Sigmoid colon (tissue), 4 donors: ENCODE data around the gene MFF.

Experiments used
- CTCF ChIP-seq, 4 experiments: fragments of 450-650 bp in 3 of 4; fragments of 200-600 bp in 1 of 4; IDR thresholded peaks; one replicate each; pipeline ENCODE4 v1.5.1; 2016 to 2019; ENCODE audit warnings: antibody characterized with exemption in 4 of 4, mild to moderate bottlenecking in 3 of 4, moderate library complexity in 2 of 4
- EP300 ChIP-seq, 4 donors: sonication (generic); formaldehyde crosslinking; IDR thresholded peaks; one replicate each; pipeline ENCODE4 v1.6.1; 2017; ENCODE audit warnings: antibody characterized with exemption in 4 of 4
- POLR2A ChIP-seq, 2 donors: fragments of 450-650 bp; IDR thresholded peaks; one replicate each; pipeline ENCODE4 v1.6.1; 2016; ENCODE audit warnings: antibody characterized with exemption in 2 of 2, mild to moderate bottlenecking in 2 of 2, moderate library complexity in 2 of 2
- POLR2AphosphoS5 ChIP-seq, 4 donors: sonication (generic); formaldehyde crosslinking; IDR thresholded peaks; one replicate each; pipeline ENCODE4 v1.6.1; 2017; ENCODE audit warnings: antibody characterized with exemption in 4 of 4

- TF ChIP-seq POLR2AphosphoS5 (IDR thresholded peaks at IDR 0.05) (no peak), CTCF (IDR thresholded peaks at IDR 0.05) (no peak), POLR2A (IDR thresholded peaks at IDR 0.05) (no peak), EP300 (IDR thresholded peaks at IDR 0.05) (no peak)
These were observed 69.3 kb downstream of the MFF start for GRCh38 chr2:227394401-227394800.
